Skeletal muscle cell (primary cell): Measurements from ENCODE around the gene ESF1.

Experiments used
- DNase-seq: peaks from one replicate; pipeline ENCODE4 v3.0.0-alpha.2; 2010; ENCODE audit warnings: low read depth
- H3K4me3 ChIP-seq: 2 replicates; pipeline ENCODE4 v1.5.1; 2011; ENCODE audit warnings: low read depth, mild to moderate bottlenecking, control low read depth, low read length, moderate library complexity

Gene ESF1

DNA sequence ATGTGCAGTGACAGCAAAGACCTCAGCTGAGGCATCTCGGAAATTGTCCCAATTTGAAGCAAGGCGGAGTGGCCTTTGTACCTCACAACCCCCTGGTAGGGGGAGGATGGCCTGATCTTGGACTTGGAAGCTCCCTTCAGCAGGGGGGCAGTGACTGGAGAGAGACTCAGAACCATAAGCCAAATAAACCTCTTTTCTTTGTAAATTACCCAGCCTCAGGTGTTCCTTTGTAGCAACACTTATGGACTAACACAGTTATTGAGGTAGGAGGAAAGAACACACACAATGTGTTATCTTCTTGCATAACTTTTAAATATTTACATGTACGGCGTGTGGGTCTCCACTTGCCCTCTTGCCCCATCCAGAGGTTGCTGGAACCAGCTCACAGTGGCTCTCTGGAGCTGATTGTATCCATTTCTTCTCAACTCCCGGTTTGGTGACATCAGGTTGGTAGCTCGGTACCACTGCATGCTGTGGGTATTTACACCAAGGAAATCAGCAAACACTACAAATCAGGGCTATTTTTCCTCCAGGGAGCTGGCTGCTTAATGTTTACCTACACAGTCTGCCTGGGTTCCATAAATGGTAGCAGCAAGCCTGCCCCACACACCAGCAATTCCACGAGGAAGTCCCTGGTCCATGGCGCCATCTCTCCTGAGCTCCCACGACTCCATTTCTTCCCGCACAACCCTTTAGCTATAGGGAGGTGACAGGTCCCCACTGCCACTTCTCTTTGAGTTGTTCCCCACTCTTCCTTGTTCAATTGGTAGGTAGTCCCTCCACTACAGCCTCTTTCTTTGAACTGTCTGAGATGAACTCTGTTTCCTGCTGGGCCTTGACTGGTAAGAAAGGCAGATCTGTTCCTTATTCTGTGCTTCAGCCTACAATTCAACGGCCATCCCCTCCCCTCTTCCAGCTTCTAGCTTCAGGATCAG lies 91.7 kb downstream of the ESF1 start:
- no peak overlapping the region for H3K4me3 ChIP-seq
- no peak for DNase-seq

DNA sequence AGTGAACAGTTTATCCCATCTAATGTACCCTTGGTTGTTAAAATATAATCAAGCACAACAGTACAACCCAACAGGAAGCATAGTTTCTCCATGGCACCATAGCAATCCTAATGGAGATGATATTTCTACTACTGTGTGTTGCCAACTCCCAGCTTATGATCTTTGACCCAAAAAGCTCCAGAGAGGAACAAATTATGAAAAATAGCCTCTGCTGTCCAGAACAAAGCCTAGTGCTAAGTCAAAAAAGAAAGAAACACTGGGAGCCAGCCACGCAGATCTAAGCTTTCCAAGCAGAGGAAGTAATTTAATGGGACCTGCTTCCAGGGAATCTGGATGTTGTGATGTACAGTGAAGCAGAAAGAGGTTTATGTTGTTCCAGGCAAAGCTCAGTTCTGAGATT lies 93.8 kb downstream of the ESF1 start:
- DNase-seq, result no peak
- H3K4me3 ChIP-seq, result no peak overlapping the region

DNA sequence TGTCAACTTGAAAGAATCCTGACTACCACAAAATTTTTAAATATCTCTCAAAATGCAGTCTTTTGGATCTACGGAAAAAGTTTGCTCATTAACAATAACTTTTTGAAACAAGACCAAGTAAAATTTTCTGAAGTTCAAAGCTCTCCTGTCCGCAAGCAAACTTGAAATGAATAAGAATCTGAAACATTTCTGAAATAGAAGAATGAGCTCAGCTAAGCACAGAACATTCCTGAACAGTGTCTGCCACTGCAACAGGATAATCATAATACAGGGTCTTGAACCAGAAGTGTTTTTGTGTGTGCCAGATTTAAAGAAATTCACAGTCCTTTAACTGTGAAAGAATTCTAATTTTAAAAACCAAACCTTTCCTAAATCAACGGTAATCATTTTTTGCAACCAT lies 96.9 kb downstream of the ESF1 start:
- no peak for DNase-seq
- no peak overlapping the region for H3K4me3 ChIP-seq

DNA sequence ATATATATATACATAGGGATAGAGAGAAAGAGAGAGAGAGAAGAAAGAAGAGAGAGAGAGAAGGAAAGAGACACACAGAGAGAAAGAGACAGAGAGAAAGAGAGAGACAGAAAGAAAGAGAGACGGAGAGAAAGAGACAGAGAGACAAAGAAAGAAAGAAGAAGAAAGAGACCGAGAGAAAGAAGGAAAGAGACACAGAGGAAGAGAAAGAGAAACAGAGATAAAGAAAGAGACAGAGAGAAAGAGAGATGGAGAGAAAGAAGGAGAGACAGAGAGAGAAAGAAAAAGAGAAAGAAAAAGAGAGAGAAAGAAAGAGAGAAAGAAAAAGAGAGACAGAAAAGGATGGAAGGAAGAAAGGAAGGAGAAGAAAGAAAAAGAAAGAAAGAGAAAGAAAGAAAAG lies 99.1 kb downstream of the ESF1 start:
- no peak overlapping the region for H3K4me3 ChIP-seq
- DNase-seq, result no peak

DNA sequence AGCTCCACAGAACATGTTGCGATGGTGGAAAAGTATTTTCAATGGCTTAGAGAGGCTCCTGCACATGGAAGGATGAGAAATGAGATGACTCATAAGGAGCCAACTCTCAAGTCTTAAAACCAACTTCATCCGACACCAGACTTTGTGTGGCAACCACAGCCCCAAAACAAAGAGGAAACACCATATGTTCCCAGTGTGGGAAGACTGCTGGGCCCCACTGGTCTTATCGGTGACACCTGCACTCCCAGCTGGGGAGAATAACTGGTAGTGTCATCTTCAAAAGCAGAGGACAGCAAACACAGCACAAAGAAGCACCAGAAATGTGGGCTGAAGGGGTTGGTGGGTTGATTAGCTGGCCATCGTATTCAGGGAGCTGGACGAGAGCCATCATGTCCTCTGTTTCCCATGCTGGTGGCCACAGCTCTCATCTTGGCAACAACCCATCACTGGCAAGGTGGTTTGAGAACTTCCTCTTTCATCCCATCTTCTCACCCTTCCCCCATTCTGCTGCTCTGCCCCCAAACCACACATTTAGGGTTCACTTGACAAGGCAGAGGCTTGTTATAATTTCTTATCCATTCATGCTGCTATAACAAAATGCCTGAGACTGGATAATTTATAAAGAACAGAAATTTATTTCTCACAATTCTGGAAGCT lies 100.0 kb downstream of the ESF1 start:
- H3K4me3 ChIP-seq, result no peak overlapping the region
- DNase-seq, result no peak

DNA sequence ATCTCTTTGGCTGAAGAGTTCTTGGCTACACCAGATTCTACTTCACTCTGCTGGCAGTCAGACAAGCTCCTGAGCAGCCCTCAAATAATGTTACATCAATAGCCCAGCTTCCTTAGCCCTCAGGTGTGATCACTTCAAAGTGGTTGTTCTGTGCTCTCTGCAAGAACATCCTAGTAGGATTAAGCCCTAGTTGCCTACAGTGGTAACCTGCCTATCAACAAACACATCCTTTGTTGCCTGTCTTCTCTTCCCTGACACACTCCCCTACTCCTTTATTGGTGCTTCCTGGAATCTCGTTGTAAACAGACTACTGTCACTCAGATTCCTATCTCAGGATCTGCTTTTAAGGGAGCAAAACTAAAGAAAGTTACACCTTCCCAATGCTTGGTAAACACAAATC lies 100.9 kb downstream of the ESF1 start:
- DNase-seq, result no peak
- H3K4me3 ChIP-seq, result no peak overlapping the region

DNA sequence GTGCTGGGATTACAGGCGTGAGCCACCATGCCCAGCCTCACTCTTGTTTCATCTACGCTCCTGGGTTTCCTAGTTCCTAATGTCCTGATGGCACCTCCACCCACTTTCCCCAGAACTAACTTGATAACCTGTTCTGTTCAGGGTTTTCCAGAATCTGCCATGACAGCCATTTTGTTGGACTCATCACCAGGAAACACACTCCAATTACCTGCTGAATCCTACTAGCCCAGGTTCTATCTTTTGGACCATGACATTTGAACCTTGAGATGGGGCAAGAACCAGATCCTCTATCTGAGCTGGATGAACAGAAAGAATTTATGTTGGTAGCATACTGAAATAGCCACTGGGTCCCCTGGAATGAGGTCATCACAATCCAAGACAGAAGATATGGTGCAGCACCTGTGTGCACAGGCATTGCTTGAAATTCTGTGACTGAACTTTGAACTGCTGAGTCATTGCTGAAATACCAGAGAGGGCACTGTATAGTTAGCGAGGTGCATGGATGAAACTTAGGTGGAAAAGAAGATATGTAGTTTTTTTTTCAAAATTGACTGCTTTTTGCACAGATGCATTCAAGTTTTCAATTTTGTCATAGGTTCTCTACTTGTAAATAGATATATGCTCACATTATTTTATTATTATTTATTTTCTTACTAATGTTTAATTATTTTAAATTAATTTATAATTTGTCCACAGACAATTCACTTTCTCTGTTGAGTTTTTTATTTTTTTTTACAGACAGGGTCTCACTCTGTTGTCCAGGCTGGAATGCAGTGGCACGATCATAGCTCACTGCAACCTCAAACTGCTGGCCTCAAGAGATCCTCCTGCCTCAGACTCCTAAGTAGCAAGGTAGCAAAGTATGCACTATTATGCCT lies 103.2 kb downstream of the ESF1 start:
- no peak for DNase-seq

DNA sequence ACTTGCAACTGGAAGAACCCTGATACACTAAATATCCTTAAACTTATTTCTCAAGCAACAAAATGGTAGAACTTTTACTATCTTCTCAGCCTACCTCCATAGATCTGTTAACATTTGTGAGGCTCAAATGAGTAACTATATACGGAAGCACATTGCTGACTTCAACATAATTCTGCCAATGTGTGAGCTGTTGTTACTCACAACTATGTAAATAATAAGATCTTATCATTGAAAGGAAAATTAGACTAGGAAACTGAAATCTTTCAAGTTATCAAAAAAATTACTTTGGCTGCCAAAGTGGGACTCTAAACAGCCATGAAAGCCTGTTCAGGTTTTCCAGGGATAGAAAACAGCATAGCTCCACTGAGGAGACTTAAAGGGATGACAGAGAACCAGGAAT lies 105.8 kb downstream of the ESF1 start:
- no peak overlapping the region for H3K4me3 ChIP-seq
- DNase-seq, result no peak

More for the DNA sequence above, 103.2 kb downstream of the ESF1 start:
- H3K4me3 ChIP-seq, result no peak overlapping the region

DNA sequence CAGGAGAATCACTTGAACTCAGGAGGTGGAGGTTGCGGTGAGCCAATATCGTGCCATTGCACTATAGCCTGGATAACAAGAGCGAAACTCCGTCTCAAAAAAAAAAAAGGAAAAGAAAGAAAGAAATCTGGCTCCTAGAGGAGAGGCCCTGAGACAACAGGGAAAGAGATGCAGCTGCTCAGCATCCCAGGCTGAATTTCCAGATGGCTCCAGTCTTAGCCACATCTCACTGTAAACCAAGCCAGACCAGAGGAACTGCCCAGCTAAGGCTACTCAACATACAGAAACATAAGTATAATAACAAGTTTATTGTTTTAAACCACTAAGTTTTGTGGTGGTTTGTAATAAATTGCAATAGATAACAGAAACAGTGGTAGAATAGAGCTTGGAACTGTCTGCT lies 107.5 kb downstream of the ESF1 start:
- H3K4me3 ChIP-seq, result no peak overlapping the region
- no peak for DNase-seq

DNA sequence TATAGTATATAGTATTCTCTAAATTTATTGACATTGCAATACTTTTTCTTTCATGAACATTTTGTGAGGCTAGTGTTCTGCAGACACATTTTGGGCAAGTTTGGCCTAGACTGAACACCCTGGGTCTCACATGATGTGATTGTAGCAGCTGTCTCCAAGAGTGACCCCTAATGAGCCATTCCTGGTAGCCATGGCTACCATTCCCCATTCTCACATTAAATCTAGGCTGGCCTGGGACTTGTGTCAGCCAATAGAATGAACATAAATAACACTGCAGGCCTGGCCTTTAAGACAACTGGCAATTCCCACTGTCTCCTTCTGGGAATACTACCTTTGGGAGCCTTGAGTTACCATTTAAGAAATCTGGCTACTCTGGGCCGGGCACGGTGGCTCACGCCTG lies 108.0 kb downstream of the ESF1 start:
- H3K4me3 ChIP-seq, result no peak overlapping the region
- DNase-seq, result no peak

DNA sequence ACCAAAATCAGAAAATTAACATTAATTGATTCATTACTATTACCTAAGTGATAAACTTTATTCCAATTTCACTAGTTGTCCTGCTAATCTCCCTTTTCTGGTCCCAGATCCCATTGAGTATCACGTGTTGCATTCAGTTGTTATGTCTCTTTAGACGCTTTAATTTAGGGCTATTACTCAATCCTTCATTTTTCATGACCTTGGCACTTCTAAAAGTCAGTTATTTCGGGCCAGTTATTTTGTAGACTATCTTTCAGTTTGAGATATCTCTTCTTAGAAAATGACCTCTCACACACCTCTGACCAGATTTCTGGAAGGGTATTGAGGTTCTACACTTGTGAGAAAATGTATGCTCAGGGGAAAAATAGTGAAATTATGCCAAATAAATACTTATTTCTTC lies 112.0 kb downstream of the ESF1 start:
- H3K4me3 ChIP-seq, result no peak overlapping the region
- no peak for DNase-seq

DNA sequence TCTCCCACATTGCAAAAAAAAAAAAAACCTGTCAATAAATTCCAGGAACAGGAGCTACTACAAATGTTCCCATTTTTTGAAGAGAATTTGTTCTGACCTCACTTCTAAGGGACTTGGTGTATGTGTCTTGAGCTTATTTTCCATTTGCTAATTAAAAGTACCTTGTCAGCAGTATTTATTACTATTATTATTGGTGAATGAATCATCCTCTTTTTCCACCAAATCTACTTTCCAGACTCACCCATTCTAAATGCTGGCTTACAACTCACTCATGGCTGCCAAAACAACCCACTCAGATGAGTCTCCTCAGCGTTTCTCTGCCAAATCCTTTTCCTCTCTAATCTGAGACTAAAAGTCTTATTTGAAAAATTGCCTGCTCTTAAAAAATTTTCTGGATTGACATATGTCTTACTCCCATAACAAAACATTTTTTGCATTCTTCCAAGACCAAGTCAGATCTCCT lies 112.8 kb downstream of the ESF1 start:
- peak; percentile 53 for DNase-seq
- no peak overlapping the region for H3K4me3 ChIP-seq

DNA sequence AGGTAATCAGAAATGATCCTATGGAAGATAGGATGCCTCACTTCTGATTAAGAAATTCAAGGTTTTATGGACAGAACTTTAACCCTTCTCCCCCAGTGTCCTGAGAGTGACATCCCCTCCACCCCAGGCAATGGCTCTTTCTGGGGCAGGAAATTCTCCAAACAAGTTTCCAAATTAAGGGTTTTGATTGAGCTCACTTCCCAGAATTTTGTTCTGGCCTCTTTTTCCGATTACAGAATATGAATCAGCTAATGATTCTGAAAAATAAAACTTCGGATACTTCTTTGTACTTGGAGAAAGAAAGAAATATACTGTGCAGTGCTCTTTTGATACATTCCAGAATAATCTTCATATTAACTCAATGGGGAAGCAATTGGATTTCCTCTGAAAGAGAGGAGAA lies 113.2 kb downstream of the ESF1 start:
- no peak for DNase-seq
- no peak overlapping the region for H3K4me3 ChIP-seq

DNA sequence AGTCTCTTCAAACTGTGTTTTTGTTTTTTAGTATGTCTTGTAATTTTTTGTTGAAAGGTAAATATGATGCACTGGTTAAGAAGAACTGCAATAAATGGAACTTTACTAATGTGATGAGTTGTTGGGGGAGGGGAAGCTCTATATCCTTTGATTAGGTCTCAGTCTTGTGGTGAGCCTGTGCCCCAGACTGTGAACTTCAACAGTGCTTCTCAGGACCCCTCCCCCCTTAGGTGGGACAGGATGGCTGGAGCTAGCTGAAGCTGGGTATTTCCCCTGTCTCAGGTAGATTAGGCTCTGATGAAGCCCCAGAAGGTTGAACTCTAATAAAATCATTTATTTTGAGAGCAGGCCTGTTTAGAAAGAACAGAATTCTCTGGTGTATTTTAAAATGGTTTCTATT lies 114.6 kb downstream of the ESF1 start:
- H3K4me3 ChIP-seq, result no peak overlapping the region
- no peak for DNase-seq

DNA sequence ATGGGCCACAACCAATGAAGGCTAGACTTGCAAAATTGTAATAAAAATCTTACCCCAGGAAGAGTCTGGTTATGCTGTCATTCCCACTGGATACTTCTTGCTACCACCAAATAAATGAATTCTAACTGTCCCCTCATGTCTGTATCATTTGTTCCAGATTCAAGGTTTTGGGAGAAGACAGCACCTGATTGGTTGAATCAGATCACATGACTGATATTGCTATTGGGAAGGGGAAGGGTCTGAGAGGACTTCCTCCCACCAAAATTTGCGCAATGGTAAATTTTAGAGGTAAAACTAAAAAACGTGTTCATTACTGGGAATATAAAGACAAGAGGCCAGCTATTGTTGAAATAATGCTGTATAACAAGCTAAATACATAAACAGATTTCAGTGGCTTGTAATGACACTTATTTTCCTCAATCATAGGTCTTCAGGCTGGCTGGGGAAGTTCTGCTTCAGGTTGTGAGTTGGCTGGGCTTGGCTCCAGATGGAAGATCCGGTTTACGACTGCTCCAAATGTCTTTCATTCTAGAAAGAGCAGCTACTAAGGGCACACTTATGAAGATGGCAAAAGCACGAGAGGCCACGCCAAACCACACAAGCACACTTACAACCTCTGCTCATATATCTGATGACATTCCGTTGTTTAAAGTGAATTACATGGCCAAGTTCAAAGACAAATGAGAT lies 118.9 kb downstream of the ESF1 start:
- H3K4me3 ChIP-seq, result no peak overlapping the region
- no peak for DNase-seq
